Neural cell (in vitro differentiated cells): ENCODE measurements around the gene PHACTR3. TPM values are rescaled to one million over a fixed set of nuclear protein-coding genes. Genes with fewer than 3 reads are reported as not detected.

Experiments used
- H2AFZ ChIP-seq: fragments of 200-600, 300-800 bp; sonication (generic), shearing (Covaris generic); 2 replicates; pipeline ENCODE4 v1.6.0; 2014; ENCODE audit warnings: low read depth, mild to moderate bottlenecking, antibody characterized with exemption, low read length, moderate library complexity
- H3F3A ChIP-seq: fragments of 200-600 bp; shearing (Covaris generic); 2 replicates; pipeline ENCODE4 v1.6.1; 2016; ENCODE audit warnings: mild to moderate bottlenecking, moderate library complexity, mixed read lengths, antibody characterized with exemption, low read length; ENCODE audit not compliant: insufficient read depth, poor library complexity, severe bottlenecking
- H3K27ac ChIP-seq: fragments of 200-600, 300-800 bp; sonication (generic), shearing (Covaris generic); 2 replicates; pipeline ENCODE4 v1.5.1; 2014; ENCODE audit warnings: mild to moderate bottlenecking, low read length, moderate library complexity
- H3K27me3 ChIP-seq: fragments of 300-800, 200-600 bp; sonication (generic), shearing (Covaris generic); 2 replicates; pipeline ENCODE4 v1.6.0; 2014; ENCODE audit warnings: mild to moderate bottlenecking, low read depth, low read length, moderate library complexity; ENCODE audit not compliant: insufficient read depth
- H3K36me3 ChIP-seq: fragments of 300-800, 200-600 bp; sonication (generic), shearing (Covaris generic); 2 replicates; pipeline ENCODE4 v1.5.1; 2014; ENCODE audit warnings: mild to moderate bottlenecking, antibody characterized with exemption, low read length, moderate library complexity; ENCODE audit not compliant: insufficient read depth
- H3K4me2 ChIP-seq: fragments of 300-800, 200-600 bp; sonication (generic), shearing (Covaris generic); 2 replicates; pipeline ENCODE4 v1.6.0; 2014; ENCODE audit warnings: mild to moderate bottlenecking, low read length
- H3K4me3 ChIP-seq: fragments of 300-800, 200-600 bp; sonication (generic), shearing (Covaris generic); 2 replicates; pipeline ENCODE4 v1.5.1; 2014; ENCODE audit warnings: mild to moderate bottlenecking, low read length, moderate library complexity
- H3K79me2 ChIP-seq: fragments of 200-600 bp; shearing (Covaris generic); replicated peaks from 2 replicates; pipeline ENCODE4 v1.6.0; 2014; ENCODE audit warnings: mild to moderate bottlenecking, low read length, moderate library complexity; ENCODE audit not compliant: insufficient read depth
- H3K9ac ChIP-seq: fragments of 300-800, 200-600 bp; sonication (generic), shearing (Covaris generic); 2 replicates; pipeline ENCODE4 v1.6.1; 2016; ENCODE audit warnings: mild to moderate bottlenecking, low read length, mixed read lengths
- H3K9me2 ChIP-seq: fragments of 200-600 bp; shearing (Covaris generic); 2 replicates; pipeline ENCODE4 v1.6.1; 2016; ENCODE audit warnings: mild to moderate bottlenecking, low read length, mixed read lengths; ENCODE audit not compliant: insufficient read depth
- H3K9me3 ChIP-seq: fragments of 200-600, 300-800 bp; sonication (generic), shearing (Covaris generic); 2 replicates; pipeline ENCODE4 v1.6.1; 2016; ENCODE audit warnings: mild to moderate bottlenecking, mixed run types, low read length, moderate library complexity, mixed read lengths
- H4K20me1 ChIP-seq: fragments of 200-600 bp; shearing (Covaris generic); 2 replicates; pipeline ENCODE4 v1.6.1; 2016; ENCODE audit warnings: mild to moderate bottlenecking, mixed run types; ENCODE audit not compliant: insufficient read depth
- EP300 ChIP-seq: fragments of 450-650 bp; conservative IDR thresholded peaks from 2 replicates; pipeline ENCODE4 v1.6.1; 2014; ENCODE audit warnings: antibody characterized with exemption, mild to moderate bottlenecking, moderate library complexity; ENCODE audit not compliant: poor library complexity, severe bottlenecking
- EZH2 ChIP-seq: fragments of 200-600, 300-800 bp; shearing (Covaris generic), sonication (generic); IDR thresholded peaks from 2 replicates; pipeline ENCODE4 v1.6.1; 2014; ENCODE audit warnings: antibody characterized with exemption, low read length, borderline replicate concordance, mild to moderate bottlenecking; ENCODE audit not compliant: insufficient read depth, poor library complexity, severe bottlenecking
- MXI1 ChIP-seq: fragments of 450-650 bp; conservative IDR thresholded peaks from 2 replicates; pipeline ENCODE4 v1.6.1; 2014; ENCODE audit warnings: antibody characterized with exemption, mild to moderate bottlenecking; ENCODE audit not compliant: poor library complexity, severe bottlenecking
- POLR2AphosphoS5 ChIP-seq: IDR thresholded peaks from 2 replicates; pipeline ENCODE4 v1.6.1; 2012
- RAD21 ChIP-seq: fragments of 450-650 bp; conservative IDR thresholded peaks from 2 replicates; pipeline ENCODE4 v1.6.1; 2014; ENCODE audit warnings: antibody characterized with exemption, mild to moderate bottlenecking, moderate library complexity
- SMC3 ChIP-seq: fragments of 450-650 bp; conservative IDR thresholded peaks from 2 replicates; pipeline ENCODE4 v1.6.1; 2014; ENCODE audit warnings: antibody characterized with exemption, mild to moderate bottlenecking, moderate library complexity; ENCODE audit not compliant: poor library complexity
- TAF1 ChIP-seq: IDR thresholded peaks from 2 replicates; pipeline ENCODE4 v1.6.1; 2012; ENCODE audit warnings: low read depth
- polyA plus RNA-seq: library from polyadenylated mRNA; depleted of rRNA; stranded (reverse); fragments of >200 nt; gene quantifications from 2 replicates; pipeline ENCODE4 v1.2.3, GENCODE V29; 2014
- TF ChIP-seq, protein P1 (sequence below): fragments of 450-650 bp; IDR thresholded peaks from 2 replicates; pipeline ENCODE4 v1.5.1; 2014; ENCODE audit warnings: antibody characterized with exemption, mild to moderate bottlenecking, moderate library complexity; ENCODE audit not compliant: poor library complexity, severe bottlenecking
- TF ChIP-seq, protein P2 (sequence below): IDR thresholded peaks from 2 replicates; pipeline ENCODE4 v1.6.1; 2012; ENCODE audit warnings: borderline replicate concordance

The PHACTR3 gene
- polyA plus RNA-seq, 1 donor from 2014 or later: 1.3 TPM

DNA sequence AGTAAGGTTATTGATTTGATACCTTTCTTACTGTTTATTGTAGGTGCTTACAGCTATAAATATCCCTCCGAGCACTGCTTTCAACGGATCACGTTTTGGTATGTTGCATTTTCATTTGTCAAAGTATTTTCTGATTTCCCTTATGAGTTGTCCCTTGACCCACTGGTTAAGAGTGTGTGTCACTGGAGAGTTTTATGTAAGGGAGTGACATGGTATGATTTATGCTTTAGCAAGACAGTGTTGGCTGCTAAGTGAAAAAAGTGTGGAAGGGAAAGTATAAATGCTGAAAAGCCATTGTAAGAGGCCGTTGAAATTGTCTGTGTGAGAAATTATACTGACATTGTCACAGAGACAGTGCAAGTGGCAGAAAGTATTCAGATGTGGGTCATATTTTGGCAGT, 257.1 kb downstream of the PHACTR3 start:
- Histone ChIP-seq H4K20me1 (no peaks in the 10 kb centered on the region), H3K9ac (no peak overlapping the region), H3K4me2 (no peak overlapping the region), H3K79me2 (no peaks in the 10 kb centered on the region), H3F3A (no peaks in the 10 kb centered on the region), H3K4me3 (no peak overlapping the region), H3K9me3 (no peaks in the 10 kb centered on the region), H3K9me2 (no peaks in the 10 kb centered on the region), H3K27me3 (no peaks in the 10 kb centered on the region), H3K27ac (no peak overlapping the region), H3K36me3 (no peaks in the 10 kb centered on the region), H2AFZ (no peak overlapping the region)
- TF ChIP-seq EZH2 (no peak), TAF1 (no peak), MXI1 (no peak), SMC3 (no peak), POLR2AphosphoS5 (no peak), EP300 (no peak)
- TF ChIP-seq, protein P1, sequence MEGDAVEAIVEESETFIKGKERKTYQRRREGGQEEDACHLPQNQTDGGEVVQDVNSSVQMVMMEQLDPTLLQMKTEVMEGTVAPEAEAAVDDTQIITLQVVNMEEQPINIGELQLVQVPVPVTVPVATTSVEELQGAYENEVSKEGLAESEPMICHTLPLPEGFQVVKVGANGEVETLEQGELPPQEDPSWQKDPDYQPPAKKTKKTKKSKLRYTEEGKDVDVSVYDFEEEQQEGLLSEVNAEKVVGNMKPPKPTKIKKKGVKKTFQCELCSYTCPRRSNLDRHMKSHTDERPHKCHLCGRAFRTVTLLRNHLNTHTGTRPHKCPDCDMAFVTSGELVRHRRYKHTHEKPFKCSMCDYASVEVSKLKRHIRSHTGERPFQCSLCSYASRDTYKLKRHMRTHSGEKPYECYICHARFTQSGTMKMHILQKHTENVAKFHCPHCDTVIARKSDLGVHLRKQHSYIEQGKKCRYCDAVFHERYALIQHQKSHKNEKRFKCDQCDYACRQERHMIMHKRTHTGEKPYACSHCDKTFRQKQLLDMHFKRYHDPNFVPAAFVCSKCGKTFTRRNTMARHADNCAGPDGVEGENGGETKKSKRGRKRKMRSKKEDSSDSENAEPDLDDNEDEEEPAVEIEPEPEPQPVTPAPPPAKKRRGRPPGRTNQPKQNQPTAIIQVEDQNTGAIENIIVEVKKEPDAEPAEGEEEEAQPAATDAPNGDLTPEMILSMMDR: no peak
- TF ChIP-seq, protein P2, sequence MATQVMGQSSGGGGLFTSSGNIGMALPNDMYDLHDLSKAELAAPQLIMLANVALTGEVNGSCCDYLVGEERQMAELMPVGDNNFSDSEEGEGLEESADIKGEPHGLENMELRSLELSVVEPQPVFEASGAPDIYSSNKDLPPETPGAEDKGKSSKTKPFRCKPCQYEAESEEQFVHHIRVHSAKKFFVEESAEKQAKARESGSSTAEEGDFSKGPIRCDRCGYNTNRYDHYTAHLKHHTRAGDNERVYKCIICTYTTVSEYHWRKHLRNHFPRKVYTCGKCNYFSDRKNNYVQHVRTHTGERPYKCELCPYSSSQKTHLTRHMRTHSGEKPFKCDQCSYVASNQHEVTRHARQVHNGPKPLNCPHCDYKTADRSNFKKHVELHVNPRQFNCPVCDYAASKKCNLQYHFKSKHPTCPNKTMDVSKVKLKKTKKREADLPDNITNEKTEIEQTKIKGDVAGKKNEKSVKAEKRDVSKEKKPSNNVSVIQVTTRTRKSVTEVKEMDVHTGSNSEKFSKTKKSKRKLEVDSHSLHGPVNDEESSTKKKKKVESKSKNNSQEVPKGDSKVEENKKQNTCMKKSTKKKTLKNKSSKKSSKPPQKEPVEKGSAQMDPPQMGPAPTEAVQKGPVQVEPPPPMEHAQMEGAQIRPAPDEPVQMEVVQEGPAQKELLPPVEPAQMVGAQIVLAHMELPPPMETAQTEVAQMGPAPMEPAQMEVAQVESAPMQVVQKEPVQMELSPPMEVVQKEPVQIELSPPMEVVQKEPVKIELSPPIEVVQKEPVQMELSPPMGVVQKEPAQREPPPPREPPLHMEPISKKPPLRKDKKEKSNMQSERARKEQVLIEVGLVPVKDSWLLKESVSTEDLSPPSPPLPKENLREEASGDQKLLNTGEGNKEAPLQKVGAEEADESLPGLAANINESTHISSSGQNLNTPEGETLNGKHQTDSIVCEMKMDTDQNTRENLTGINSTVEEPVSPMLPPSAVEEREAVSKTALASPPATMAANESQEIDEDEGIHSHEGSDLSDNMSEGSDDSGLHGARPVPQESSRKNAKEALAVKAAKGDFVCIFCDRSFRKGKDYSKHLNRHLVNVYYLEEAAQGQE: no peak

GRCh38 chr20:59863058-59863457, 258.7 kb downstream of the PHACTR3 start:
- Histone ChIP-seq H3K27me3 (no peaks in the 10 kb centered on the region), H3F3A (no peaks in the 10 kb centered on the region)
- TF ChIP-seq POLR2AphosphoS5 (no peak), RAD21 (no peak), EZH2 (no peak), TAF1 (no peak), MXI1 (no peak), SMC3 (no peak), EP300 (no peak)
- TF ChIP-seq, protein P2: no peak
- TF ChIP-seq, protein P1: no peak

More at GRCh38 chr20:59863058-59863457, 258.7 kb downstream of the PHACTR3 start:
- no peak overlapping the region for H3K27ac ChIP-seq
- no peak overlapping the region for H3K4me2 ChIP-seq
- H3K9me3 ChIP-seq: no peaks in the 10 kb centered on the region
- H3K9ac ChIP-seq: no peak overlapping the region
- no peaks in the 10 kb centered on the region for H3K79me2 ChIP-seq
- no peak overlapping the region for H2AFZ ChIP-seq
- H3K9me2 ChIP-seq: no peaks in the 10 kb centered on the region
- no peaks in the 10 kb centered on the region for H3K36me3 ChIP-seq
- H3K4me3 ChIP-seq: no peak overlapping the region
- no peaks in the 10 kb centered on the region for H4K20me1 ChIP-seq
